ENCODE measurements around the gene GJD3. TPM values are rescaled to one million over a fixed set of nuclear protein-coding genes. Genes with fewer than 3 reads are reported as not detected.

GJD3 gene
- total and polyA plus RNA-seq, 9 of the 15 experiments (the other 6 are each of a cell fraction or from before 2014, with no cell fraction given), result 0.17 to 0.38 TPM; not detected in 7

DNA sequence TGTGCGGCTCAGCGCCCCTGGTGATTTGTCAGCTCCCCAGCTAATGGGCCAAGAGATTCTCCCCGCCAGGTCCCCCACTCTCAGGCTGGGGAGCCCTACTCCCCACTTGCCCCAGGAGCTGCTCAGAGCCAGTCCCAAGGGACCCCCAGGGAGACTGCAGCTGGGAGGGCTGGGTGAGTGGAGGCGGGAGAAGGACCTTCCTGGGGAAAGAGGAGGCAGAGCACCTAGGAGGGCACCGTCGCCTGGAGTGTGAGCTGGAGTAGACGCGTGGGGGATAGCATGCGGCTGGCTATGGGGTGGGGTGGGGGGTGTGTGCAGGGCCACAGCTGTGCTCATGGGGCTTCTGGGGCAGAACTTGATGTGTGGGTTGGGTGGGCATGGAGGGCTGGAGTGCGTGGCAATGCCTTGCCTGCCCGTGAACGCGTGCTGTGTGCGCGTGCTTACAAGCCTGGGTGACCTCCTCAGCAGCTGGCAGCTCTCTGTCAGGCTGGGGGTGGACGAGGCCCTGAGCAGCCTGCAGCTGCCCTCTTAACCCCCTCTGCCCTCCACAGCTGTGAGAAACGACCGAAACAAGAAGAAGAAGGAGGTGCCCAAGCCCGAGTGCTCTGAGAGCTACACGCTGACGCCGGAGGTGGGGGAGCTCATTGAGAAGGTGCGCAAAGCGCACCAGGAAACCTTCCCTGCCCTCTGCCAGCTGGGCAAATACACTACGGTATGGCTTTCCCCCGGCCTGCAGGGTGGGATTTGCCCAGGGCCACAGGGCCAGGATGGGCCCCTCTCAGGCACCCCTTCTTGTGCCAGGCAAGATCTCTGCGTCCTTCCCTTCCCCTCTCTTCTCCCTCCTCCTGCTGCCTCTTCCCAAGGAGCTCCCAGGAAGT, 12.9 kb downstream of the GJD3 start:
- Histone ChIP-seq H3K4me1 (replicated peaks in 1 of 2; ENCODE audit: control insufficient read depth in 2 of 2, insufficient read depth in 2 of 2, low read length in 2 of 2) (peaks cover 19 to 66% of the 10 kb centered on the region in 2 experiments; a peak in 4 of 5 replicates), H3K4me2 (ENCODE audit: insufficient read depth, low read length) (no peak overlapping the region), H3K36me3 (ENCODE audit: control insufficient read depth, insufficient read depth, low read length) (peaks cover 66% of the 10 kb centered on the region; the same call in 2 of the 3 replicates), H3K9ac (ENCODE audit: insufficient read depth in 1 of 2, low read depth in 2 of 2, low read length in 2 of 2) (peak overlapping the region in 1 of 2 experiments; percentile 65; a peak in 2 of 4 replicates), H3K27me3 (ENCODE audit: control insufficient read depth in 2 of 2, insufficient read depth in 2 of 2, low read length in 2 of 2) (no peaks in the 10 kb centered on the region), H3K27ac (ENCODE audit: extremely low read depth, low read depth, low read length) (no peak overlapping the region), H2AFZ (ENCODE audit: low read depth, low read length) (no peak overlapping the region), H3K9me1 (ENCODE audit: control insufficient read depth, insufficient read depth, low read length) (no peaks in the 10 kb centered on the region), H4K20me1 (replicated peaks; ENCODE audit: control insufficient read depth, insufficient read depth, low read length) (0 out of 2 replicates have a peak, but pooled peaks cover 3% of the 10 kb centered on the region), H3K9me3 (replicated peaks; ENCODE audit: control insufficient read depth, insufficient read depth, low read depth, low read length) (no peaks in the 10 kb centered on the region), H3K79me2 (ENCODE audit: control insufficient read depth, insufficient read depth, low read length) (peaks cover 23% of the 10 kb centered on the region), H3K4me3 (no peak overlapping the region)
- CTCF ChIA-PET (ENCODE audit: low intra/inter-chr PET ratio), result interaction anchor here (0.8 kb wide), 1 partner anchor 49 kb away, joined by 3 read pairs; no protein-coding TSS in a partner anchor
- intact Hi-C loops (cut with micrococcal nuclease), result loop anchor here (10.0 kb wide), 1 partner anchor 337 kb away; the partner anchor contains the start of gene CSF3
- BruUV-seq (replicated peaks), result no TSS peak
- no peak for DNase-seq (ENCODE audit: extremely low read depth in 1 of 4, low spot score in 3 of 4)
- WGBS (ENCODE audit: insufficient coverage, low coverage, missing lambda C conversion rate), result 92% methylated on average over 16 of the region's 27 CpGs
- FAIRE-seq, result no peak
- in situ Hi-C loops (cut with MboI), result loop anchor here (5.0 to 10.0 kb wide), 3 partner anchors 49 to 337 kb away; partner anchors contain the start of gene CSF3
- no peak for ATAC-seq
- POLR2A ChIA-PET, result interaction anchor here (0.5 to 1.2 kb wide), 4 partner anchors 21 to 412 kb away, joined by 3 to 4 read pairs (median 4); no protein-coding TSS in a partner anchor
- TF ChIP-seq TCF3 (CRISPR knock-in tag; IDR thresholded peaks at IDR 0.05) (no peak), KLF1 (tag; IDR thresholded peaks at IDR 0.05) (no peak), PHF21A (IDR thresholded peaks at IDR 0.05; ENCODE audit: borderline replicate concordance, low read depth) (no peak), C11orf30 (IDR thresholded peaks at IDR 0.05; ENCODE audit: low read depth) (no peak), JUNB (CRISPR knock-in tag; conservative IDR thresholded peaks at IDR 0.05) (no peak), PHF20 (IDR thresholded peaks at IDR 0.05; ENCODE audit: partially characterized antibody) (no peak), SMARCB1 (IDR thresholded peaks at IDR 0.05; ENCODE audit: insufficient read length, low read depth) (no peak), ZNF785 (CRISPR knock-in tag; IDR thresholded peaks at IDR 0.05) (no peak)
- TF ChIP-seq, protein P1, sequence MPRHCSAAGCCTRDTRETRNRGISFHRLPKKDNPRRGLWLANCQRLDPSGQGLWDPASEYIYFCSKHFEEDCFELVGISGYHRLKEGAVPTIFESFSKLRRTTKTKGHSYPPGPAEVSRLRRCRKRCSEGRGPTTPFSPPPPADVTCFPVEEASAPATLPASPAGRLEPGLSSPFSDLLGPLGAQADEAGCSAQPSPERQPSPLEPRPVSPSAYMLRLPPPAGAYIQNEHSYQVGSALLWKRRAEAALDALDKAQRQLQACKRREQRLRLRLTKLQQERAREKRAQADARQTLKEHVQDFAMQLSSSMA (CRISPR knock-in tag; IDR thresholded peaks at IDR 0.05), result no peak
- TF ChIP-seq, protein P2, sequence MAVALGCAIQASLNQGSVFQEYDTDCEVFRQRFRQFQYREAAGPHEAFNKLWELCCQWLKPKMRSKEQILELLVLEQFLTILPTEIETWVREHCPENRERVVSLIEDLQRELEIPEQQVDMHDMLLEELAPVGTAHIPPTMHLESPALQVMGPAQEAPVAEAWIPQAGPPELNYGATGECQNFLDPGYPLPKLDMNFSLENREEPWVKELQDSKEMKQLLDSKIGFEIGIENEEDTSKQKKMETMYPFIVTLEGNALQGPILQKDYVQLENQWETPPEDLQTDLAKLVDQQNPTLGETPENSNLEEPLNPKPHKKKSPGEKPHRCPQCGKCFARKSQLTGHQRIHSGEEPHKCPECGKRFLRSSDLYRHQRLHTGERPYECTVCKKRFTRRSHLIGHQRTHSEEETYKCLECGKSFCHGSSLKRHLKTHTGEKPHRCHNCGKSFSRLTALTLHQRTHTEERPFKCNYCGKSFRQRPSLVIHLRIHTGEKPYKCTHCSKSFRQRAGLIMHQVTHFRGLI (CRISPR knock-in tag; IDR thresholded peaks at IDR 0.05), result no peak
- TF ChIP-seq, protein P3, sequence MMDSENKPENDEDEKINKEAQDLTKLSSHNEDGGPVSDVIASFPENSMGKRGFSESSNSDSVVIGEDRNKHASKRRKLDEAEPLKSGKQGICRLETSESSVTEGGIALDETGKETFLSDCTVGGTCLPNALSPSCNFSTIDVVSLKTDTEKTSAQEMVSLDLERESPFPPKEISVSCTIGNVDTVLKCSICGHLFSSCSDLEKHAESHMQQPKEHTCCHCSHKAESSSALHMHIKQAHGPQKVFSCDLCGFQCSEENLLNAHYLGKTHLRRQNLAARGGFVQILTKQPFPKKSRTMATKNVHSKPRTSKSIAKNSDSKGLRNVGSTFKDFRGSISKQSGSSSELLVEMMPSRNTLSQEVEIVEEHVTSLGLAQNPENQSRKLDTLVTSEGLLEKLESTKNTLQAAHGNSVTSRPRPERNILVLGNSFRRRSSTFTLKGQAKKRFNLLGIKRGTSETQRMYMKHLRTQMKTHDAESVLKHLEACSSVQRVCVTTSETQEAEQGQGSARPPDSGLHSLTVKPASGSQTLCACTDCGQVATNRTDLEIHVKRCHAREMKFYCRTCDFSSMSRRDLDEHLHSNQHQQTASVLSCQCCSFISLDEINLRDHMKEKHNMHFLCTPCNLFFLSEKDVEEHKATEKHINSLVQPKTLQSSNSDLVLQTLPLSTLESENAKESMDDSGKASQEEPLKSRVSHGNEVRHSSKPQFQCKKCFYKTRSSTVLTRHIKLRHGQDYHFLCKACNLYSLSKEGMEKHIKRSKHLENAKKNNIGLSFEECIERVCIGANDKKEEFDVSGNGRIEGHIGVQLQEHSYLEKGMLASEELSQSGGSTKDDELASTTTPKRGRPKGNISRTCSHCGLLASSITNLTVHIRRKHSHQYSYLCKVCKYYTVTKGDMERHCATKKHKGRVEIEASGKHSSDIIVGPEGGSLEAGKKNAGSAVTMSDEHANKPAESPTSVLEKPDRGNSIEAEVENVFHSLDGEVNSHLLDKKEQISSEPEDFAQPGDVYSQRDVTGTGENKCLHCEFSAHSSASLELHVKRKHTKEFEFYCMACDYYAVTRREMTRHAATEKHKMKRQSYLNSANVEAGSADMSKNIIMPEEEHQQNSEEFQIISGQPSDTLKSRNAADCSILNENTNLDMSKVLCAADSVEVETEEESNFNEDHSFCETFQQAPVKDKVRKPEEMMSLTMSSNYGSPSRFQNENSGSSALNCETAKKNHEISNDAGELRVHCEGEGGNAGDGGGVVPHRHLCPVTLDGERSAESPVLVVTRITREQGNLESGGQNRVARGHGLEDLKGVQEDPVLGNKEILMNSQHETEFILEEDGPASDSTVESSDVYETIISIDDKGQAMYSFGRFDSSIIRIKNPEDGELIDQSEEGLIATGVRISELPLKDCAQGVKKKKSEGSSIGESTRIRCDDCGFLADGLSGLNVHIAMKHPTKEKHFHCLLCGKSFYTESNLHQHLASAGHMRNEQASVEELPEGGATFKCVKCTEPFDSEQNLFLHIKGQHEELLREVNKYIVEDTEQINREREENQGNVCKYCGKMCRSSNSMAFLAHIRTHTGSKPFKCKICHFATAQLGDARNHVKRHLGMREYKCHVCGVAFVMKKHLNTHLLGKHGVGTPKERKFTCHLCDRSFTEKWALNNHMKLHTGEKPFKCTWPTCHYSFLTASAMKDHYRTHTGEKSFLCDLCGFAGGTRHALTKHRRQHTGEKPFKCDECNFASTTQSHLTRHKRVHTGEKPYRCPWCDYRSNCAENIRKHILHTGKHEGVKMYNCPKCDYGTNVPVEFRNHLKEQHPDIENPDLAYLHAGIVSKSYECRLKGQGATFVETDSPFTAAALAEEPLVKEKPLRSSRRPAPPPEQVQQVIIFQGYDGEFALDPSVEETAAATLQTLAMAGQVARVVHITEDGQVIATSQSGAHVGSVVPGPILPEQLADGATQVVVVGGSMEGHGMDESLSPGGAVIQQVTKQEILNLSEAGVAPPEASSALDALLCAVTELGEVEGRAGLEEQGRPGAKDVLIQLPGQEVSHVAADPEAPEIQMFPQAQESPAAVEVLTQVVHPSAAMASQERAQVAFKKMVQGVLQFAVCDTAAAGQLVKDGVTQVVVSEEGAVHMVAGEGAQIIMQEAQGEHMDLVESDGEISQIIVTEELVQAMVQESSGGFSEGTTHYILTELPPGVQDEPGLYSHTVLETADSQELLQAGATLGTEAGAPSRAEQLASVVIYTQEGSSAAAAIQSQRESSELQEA (IDR thresholded peaks at IDR 0.05; ENCODE audit: low read depth), result no peak

All from K562 (cell line).